Epithelial cell of esophagus (primary cell): ENCODE data around the gene EHD1.

ENCODE experiments used
- DNase-seq: peaks from one replicate; pipeline ENCODE4 v3.0.0; 2010; ENCODE audit warnings: low read depth
- H3K4me3 ChIP-seq: 2 replicates; pipeline ENCODE4 v1.5.1; 2011; ENCODE audit warnings: mild to moderate bottlenecking, low read length, control low read depth
- TF ChIP-seq, protein P1 (sequence below): IDR thresholded peaks from 2 replicates; pipeline ENCODE4 v1.5.1; 2011; ENCODE audit warnings: low read depth, mild to moderate bottlenecking, low read length, control low read depth, inconsistent platforms; ENCODE audit not compliant: insufficient read depth; ENCODE audit errors: missing control alignments

The EHD1 gene

DNA sequence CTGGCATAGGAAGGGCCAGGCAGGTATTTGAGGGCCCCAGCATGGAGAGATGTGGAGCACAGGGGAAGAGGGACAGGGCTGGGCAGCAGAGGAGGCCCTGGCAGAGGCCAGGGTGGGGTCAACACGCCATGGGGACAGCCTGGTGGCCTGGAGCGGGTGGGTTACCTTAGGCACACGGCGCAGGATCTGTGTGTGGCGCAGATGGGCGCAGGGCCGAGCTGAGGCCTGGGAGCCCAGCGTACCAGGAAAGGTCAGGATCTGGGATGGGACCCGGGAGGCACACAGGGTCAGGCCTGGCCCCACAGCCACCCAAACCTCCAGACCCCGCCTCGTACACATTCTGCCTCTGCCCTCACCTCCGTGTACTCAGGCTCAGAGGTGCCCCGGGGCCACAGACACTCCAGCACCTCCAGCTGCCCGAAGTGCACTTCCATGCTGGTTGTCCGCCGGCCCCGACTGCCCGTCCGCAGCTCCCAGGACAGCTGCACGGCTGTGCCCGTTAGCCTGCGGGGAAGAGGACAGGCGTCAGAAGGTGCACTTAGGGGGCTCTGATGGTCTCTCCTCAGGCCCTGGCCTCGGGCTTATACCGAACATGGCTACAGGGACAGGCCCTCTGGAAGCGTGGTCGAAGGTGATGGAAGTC, 32.2 kb upstream of the EHD1 start:
- TF ChIP-seq, protein P1, sequence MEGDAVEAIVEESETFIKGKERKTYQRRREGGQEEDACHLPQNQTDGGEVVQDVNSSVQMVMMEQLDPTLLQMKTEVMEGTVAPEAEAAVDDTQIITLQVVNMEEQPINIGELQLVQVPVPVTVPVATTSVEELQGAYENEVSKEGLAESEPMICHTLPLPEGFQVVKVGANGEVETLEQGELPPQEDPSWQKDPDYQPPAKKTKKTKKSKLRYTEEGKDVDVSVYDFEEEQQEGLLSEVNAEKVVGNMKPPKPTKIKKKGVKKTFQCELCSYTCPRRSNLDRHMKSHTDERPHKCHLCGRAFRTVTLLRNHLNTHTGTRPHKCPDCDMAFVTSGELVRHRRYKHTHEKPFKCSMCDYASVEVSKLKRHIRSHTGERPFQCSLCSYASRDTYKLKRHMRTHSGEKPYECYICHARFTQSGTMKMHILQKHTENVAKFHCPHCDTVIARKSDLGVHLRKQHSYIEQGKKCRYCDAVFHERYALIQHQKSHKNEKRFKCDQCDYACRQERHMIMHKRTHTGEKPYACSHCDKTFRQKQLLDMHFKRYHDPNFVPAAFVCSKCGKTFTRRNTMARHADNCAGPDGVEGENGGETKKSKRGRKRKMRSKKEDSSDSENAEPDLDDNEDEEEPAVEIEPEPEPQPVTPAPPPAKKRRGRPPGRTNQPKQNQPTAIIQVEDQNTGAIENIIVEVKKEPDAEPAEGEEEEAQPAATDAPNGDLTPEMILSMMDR = no peak

DNA sequence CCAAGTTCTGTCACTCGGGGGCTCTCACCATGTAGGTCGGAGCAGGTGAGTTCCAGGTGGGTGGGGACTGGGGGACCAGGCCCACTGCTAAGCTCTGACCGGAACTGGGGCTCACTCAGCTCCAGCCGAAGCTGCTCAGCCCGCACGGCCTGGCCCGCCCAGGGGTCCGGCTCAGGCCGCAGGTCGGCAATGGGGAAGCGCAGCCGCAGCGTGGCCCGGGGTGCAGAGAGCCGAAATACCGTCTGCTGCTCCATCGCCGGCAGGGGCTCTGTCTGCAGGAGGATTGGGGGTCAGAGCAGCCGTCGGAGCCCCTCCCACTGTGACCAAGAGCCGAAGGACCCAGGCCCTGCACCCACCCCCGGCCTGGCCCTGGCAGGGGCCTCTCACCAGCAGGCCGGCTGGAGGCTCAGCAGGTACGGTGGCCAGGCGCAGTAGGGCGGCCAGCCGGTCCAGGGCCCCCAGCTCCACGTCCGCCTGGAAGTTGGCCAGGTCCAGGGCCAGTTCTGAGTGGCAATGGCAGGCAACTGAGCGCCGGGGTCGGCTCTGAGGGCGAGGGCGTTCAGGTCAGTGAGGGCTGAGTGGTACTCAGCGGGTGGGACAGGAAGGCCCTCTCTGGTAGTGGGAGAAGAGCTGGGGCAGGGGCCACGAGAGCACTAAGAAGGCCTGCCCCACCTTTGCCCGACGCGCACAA, 31.4 kb upstream of the EHD1 start:
- H3K4me3 ChIP-seq = no peak overlapping the region
- TF ChIP-seq, protein P1 = no peak

More for the DNA sequence above, 32.2 kb upstream of the EHD1 start:
- DNase-seq = no peak
- H3K4me3 ChIP-seq = no peak overlapping the region

GRCh38 chr11:64908766-64909165, 30.3 kb upstream of the EHD1 start:
- TF ChIP-seq, protein P1 = no peak
- DNase-seq = no peak
- H3K4me3 ChIP-seq = no peak overlapping the region

More for the DNA sequence above, 31.4 kb upstream of the EHD1 start:
- DNase-seq = no peak

GRCh38 chr11:64906314-64906635, 27.9 kb upstream of the EHD1 start:
- no peak for DNase-seq
- H3K4me3 ChIP-seq = no peak overlapping the region
- TF ChIP-seq, protein P1 = no peak

DNA sequence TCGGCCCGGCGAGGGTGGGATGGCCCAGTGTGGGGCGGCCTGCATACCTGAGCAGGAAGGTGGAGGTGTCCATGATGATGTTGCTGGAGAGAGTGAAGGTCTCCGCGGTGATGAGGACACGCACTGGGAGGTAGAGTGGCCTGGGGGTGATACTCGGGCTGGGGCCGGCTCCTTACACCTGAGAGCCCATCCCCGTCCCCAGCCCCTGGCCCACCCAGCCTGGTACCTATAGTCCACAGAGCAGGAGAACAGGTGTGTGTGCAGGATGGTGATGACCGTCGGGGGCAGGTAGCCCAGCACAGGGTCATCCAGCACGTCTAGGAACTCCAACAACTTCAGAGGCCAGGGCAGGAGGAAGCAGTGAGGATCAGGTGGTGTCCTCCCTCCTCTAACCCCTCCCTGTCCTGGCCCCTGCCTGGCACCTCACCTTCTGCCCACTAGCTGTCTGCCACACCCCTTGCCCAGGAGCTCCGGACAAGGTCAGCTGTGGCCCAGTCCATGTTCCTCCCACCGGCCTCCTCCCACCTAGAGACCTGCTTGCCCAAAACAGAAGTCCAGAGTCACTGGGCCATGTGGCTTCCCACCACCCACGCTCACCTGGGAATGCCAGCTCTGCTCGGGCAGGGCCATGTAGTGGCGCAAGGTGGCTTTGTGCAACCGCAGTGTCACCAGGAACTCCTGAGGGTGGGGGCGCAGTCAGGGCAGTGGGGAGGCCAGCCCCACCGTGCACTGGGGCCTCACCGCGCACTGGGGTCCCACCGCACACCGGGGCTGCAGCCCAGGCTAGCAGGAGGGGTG, 27.3 kb upstream of the EHD1 start:
- DNase-seq = no peak

GRCh38 chr11:64903291-64903833, 24.9 kb upstream of the EHD1 start:
- H3K4me3 ChIP-seq = no peak overlapping the region
- TF ChIP-seq, protein P1 = no peak
- no peak for DNase-seq

More for the DNA sequence above, 27.3 kb upstream of the EHD1 start:
- TF ChIP-seq, protein P1 = no peak
- H3K4me3 ChIP-seq = no peak overlapping the region
